Measurements from ENCODE around the gene LOXL1. TPM values are rescaled to one million over a fixed set of nuclear protein-coding genes. Genes with fewer than 3 reads are reported as not detected.

LOXL1 gene
- total RNA-seq, 2 experiments from 2014 or later, result not detected

- BruUV-seq (replicated peaks), result no TSS peak
- H3K4me2 ChIP-seq (ENCODE audit: low read length), result no peak overlapping the region
- CTCF ChIA-PET (ENCODE audit: unreplicated experiment), result no interaction called here
These were observed 58.1 kb downstream of the LOXL1 start for GRCh38 chr15:73984208-73984979.

GRCh38 chr15:73985101-73985873, 59.0 kb downstream of the LOXL1 start:
- Histone ChIP-seq H3K27ac (ENCODE audit: low read depth, low read length, poor library complexity, severe bottlenecking) (no peak overlapping the region), H3K36me3 (ENCODE audit: insufficient read depth, low read length) (no peaks in the 10 kb centered on the region), H3K9me3 (ENCODE audit: low read length) (no peaks in the 10 kb centered on the region), H3K9me2 (ENCODE audit: insufficient read depth, low read length) (no peaks in the 10 kb centered on the region), H3K4me1 (ENCODE audit: insufficient read depth, low read length, poor library complexity, severe bottlenecking) (peaks cover 3% of the 10 kb centered on the region), H3K4me2 (ENCODE audit: low read length) (no peak overlapping the region), H2AFZ (ENCODE audit: low read length) (no peak overlapping the region), H3K4me3 (ENCODE audit: low read depth, low read length, poor library complexity, severe bottlenecking) (no peak overlapping the region), H3K79me2 (ENCODE audit: insufficient read depth, low read depth, low read length) (no peaks in the 10 kb centered on the region), H4K20me1 (ENCODE audit: insufficient read depth, low read length) (no peaks in the 10 kb centered on the region; the same call in 1 of the 2 replicates)
- TF ChIP-seq EZH2phosphoT487 (IDR thresholded peaks at IDR 0.05; ENCODE audit: borderline replicate concordance, low read depth, low read length) (no peak), CTCF (conservative IDR thresholded peaks at IDR 0.05; ENCODE audit: low read length) (no peak)
- ChIA-PET POLR2A (interaction anchor here (1.6 kb wide), 1 partner anchor 9 kb away, joined by 6 read pairs; the partner anchor contains the start of gene PML), CTCF (ENCODE audit: unreplicated experiment) (interaction anchor here (0.7 kb wide), 1 partner anchor 12 kb away, joined by 4 read pairs; no protein-coding TSS in a partner anchor)
- intact Hi-C loops (cut with micrococcal nuclease; ENCODE audit: unreplicated experiment), result no loop called here
- BruUV-seq (replicated peaks), result no TSS peak
- DNase-seq (ENCODE audit: low spot score), result no peak

More at GRCh38 chr15:73984208-73984979, 58.1 kb downstream of the LOXL1 start:
- no peaks in the 10 kb centered on the region for H3K36me3 ChIP-seq (ENCODE audit: insufficient read depth, low read length)
- TF ChIP-seq CTCF (conservative IDR thresholded peaks at IDR 0.05; ENCODE audit: low read length) (no peak), EZH2phosphoT487 (IDR thresholded peaks at IDR 0.05; ENCODE audit: borderline replicate concordance, low read depth, low read length) (no peak)
- no peaks in the 10 kb centered on the region for H3K9me3 ChIP-seq (ENCODE audit: low read length)
- H3K27ac ChIP-seq (ENCODE audit: low read depth, low read length, poor library complexity, severe bottlenecking), result no peak overlapping the region
- no peaks in the 10 kb centered on the region; the same call in 1 of the 2 replicates for H4K20me1 ChIP-seq (ENCODE audit: insufficient read depth, low read length)
- intact Hi-C loops (cut with micrococcal nuclease; ENCODE audit: unreplicated experiment), result no loop called here
- H3K4me1 ChIP-seq (ENCODE audit: insufficient read depth, low read length, poor library complexity, severe bottlenecking), result peaks cover 3% of the 10 kb centered on the region
- H2AFZ ChIP-seq (ENCODE audit: low read length), result no peak overlapping the region
- DNase-seq (ENCODE audit: low spot score), result no peak
- no peak overlapping the region for H3K4me3 ChIP-seq (ENCODE audit: low read depth, low read length, poor library complexity, severe bottlenecking)
- POLR2A ChIA-PET, result interaction anchor here (1.6 kb wide), 1 partner anchor 10 kb away, joined by 6 read pairs; the partner anchor contains the start of gene PML
- no peaks in the 10 kb centered on the region for H3K79me2 ChIP-seq (ENCODE audit: insufficient read depth, low read depth, low read length)
- no peaks in the 10 kb centered on the region for H3K9me2 ChIP-seq (ENCODE audit: insufficient read depth, low read length)
